Measurements from ENCODE around the gene CHMP4A.
"Not testable (repeated sequence)": the region's sequence is repeated elsewhere in the genome, so short reads cannot be mapped to it uniquely, and the experiment has no call there.

CHMP4A gene

DNA sequence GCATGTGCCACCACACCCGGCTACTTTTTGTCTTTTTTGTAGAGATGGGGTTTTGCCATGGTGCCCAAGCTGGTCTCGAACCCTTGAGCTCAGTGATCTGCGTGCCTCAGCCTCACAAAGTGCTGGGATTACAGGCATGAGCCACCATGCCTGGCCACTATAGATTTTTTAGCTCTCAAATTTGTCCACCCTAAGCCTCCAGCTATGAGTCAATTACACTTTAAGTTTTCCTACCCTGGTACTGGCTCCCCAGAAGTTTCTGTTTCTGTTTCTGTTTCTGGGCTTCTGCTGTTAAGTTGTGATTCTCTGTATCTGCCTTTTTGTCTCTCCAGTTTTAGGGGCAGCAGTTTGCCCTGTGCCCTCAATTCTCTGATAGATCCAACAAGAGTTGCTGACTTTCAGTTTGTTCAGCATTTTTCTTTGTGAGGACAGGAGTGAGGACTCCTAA is 33.5 kb upstream of the CHMP4A start:
- DNase-seq, result no peak

DNA sequence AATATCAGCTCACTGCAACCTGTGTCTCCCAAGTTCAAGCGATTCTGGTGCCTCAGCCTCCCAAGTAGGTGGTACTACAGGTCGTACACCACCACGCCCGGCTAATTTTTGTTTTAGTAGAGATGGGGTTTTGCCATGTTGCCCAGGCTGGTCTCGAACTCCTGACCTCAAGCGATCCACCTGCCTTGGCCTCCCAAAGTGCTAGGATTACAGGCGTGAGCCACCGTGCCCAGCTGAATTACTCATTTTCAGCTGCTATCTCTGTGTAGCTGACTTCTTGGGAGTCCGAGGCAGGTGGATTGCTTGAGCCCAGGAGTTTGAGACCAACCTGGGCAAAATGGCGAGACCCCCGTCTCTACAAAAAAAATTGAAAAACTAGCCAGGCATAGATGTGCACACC is 32.1 kb upstream of the CHMP4A start:
- not testable (repeated sequence) for DNase-seq

DNA sequence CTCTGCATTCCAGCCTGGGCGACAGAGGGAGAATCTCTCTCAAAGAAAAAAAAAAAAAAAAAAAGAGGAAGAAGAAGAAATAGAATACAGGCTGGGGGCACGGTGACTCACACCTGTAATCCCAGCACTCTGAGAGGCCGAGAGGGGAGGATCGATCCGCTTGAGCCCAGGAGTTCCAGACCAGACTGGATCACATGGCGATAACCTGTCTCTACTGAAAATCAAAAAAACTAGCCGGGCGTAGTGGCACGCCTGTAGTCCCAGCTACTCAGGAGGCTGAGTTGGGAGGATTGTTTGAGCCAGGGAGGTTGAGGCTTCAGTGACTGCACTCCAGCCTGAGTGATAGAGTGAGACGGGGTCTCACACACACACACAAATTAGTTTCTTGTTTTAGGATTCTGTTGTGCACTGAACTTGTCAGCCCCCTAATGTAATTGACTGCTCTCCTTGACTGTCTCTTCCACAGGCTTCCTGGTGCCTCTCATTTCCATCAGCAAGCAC is 30.1 kb upstream of the CHMP4A start:
- no peak for DNase-seq

DNA sequence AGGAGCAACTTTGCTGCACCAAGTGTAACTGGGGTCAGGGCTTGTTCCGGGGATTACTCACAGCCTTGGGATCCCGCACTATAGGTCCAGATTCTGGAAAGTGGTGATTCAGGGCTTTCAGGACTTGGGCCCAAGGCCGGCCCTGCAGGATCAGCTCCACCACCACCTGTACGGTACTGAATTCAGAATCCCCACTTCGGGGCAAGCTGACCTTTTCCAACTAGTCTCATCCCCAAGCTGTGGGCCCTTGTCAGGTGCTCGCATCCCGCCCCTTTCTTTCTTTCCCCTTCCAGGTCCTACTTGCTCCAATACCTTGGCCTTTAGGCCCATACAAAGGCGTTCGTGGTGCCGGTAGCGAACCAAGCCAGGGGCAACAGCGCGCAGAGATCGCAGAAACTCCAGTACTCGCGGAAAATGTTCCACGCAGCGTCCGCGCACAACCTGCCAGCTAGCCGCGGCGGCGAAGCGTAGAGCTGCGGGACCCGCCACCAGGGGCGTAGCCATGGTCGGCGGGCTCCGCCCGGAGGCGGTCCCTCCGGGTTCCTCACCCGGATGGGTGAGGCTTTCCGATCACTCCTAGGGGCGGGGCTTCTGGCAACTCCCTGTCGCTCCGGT is 28.6 kb upstream of the CHMP4A start:
- peak; percentile 93 for DNase-seq

DNA sequence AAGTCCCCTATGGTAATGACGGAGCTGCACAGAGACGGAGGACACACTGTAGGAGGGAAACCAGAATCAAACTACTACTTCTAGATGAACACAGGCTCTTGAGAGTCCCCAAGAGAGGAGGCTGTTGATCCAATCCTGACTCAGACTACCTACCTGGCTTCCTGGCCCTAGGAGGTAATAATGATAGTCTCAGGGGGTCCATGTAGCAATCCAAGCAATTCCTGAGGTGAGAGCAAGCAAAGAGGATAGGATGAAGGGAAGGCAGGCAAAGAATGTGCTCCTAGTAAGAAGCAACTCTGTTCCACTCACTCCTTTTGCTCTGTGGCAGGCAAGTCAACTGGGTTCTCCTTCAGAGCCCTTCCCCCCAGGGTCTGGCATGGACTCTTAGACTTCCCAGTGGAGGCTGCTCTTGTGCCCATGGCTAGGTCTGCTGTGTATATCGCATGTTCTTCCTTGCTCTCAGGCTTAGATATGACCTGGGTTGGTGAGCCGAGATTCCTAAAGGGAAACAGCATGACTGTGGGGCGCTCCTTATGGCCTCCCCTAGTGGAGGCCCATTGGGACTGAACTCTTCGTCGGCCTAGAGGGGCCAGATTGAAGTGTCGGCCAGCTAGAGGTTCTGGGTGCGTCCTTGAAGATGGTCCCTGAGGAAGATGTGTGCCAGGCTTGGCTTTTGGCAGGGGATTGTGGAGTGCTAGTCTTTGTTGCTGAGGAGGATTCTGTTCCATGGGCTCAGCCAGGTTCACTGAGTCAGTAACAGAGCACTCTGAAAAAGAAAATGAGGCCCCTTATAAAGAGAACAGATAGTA is 27.0 kb upstream of the CHMP4A start:
- no peak for DNase-seq

DNA sequence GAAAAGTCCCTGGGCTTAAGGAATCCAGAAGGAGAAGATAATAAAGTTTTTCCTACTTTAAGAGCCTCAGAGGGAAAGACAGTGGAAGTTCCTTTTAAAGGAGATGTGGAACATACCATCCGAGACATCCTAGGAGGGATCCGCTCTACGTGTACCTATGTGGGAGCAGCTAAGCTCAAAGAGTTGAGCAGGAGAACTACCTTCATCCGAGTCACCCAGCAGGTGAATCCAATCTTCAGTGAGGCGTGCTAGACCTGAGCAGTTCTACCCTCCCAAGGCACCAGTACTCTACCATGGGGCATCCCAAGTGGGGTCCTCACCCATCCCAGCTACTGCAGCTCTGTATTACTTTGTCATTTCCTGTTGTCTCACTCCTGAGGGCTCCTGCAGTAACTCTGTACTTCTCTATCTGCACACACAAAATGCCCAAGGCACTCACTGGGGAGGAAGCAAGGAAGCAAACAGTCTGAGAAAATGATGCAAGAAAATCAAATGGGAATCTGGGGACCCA is 25.3 kb upstream of the CHMP4A start:
- no peak for DNase-seq

DNA sequence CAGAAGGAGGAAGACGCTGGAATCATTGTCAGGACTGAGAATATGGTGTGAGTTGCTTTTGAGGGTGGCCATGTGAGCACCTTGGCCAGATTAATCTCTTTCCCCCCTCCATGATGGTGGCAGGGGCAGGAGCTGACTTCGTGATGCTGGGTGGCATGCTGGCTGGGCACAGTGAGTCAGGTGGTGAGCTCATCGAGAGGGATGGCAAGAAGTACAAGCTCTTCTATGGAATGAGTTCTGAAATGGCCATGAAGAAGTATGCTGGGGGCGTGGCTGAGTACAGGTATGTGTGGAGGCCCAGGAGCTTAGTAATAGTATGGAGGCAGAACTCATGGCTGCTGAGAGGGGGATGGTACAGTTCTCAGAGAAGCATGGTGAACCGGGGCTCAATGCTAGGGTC is 24.8 kb upstream of the CHMP4A start:
- DNase-seq, result no peak

DNA sequence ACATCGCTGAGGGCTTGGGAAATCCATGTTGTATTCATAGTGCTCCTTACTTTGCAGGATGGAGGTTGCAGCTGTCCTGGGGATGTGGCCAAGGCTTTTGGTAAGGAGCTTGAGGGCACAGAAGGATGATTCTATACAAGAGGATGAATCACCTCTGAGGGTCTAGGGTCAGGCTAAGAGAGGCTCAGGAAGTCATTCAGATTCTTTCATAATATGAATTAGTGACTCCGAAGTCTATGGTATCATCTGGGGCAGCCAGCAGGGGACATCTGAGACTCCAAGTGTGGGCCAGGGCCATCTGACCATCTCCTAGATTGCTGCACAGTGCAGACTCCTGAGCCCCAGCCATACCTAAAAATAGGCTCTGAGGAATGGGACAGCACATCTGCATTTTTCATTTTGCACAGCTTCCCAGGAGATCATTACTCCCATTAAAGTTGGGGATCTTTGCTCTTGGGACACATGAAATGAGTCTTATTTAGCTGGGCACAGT is 24.2 kb upstream of the CHMP4A start:
- DNase-seq, result no peak

DNA sequence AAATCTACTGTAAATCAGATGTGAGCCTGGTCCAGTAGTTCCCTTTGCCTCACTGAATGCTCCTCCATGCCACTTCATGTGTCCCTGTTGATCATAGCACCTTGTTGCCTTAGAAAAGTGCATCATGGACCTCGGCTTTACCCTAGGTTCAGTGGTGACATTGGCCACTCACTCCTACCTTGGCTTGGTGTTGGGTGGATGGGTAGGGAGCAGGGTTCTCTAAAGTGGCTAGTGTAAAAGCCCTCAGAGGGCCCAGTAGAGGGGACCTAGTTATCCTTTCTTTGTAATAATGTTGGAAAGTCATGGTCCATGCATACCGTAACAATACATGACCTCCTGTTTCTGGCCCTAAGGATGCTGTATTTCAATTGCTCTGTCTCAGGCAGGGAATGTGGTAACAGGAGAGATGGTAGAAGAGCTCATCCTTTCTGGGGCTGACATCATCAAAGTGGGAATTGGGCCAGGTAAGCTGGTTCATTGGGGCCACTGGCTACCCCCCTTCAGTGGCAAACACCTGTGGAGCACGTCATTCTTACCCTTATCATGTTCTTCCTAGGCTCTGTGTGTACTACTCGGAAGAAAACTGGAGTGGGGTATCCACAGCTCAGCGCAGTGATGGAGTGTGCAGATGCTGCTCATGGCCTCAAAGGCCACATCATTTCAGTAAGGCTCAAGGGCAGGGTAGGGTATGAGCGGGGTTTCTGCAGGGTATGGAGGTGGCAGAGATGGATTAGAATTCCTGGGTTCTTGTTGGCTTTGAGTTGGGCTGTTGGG is 23.6 kb upstream of the CHMP4A start:
- no peak for DNase-seq

DNA sequence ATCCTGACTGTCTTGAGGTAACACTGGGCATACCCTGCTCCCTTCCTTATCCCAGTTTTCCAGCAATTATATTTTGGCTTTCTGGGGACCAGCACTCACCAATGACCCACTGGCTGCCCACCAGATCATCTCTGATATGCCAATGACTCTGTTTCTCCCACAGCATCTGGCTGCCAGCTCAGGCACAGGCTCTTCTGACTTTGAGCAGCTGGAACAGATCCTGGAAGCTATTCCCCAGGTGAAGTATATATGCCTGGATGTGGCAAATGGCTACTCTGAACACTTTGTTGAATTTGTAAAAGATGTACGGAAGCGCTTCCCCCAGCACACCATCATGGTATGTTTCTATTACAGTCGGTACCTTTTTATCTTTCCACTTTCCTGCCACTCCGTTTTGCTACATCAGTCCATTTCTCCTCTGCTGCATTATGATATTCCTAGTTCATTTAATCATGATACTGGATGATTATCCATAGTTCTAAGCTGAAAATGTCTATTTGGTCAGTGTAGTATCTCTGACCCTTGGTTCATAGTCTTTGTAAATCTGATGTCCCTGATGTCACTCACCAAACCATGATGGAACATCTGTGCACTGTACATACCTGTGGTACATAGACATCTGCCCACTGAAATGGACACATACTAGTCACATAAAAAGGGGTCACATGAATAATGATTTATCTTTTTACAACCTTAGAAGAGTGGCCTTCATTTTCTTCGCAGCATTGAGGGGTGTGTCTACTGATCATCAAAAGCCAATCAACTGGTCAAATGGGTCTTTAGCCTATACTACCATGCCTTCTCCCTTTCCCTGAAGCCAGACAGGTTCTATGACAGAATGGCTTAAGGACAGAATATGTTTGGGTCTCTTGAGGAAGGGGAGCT is 22.8 kb upstream of the CHMP4A start:
- no peak for DNase-seq

DNA sequence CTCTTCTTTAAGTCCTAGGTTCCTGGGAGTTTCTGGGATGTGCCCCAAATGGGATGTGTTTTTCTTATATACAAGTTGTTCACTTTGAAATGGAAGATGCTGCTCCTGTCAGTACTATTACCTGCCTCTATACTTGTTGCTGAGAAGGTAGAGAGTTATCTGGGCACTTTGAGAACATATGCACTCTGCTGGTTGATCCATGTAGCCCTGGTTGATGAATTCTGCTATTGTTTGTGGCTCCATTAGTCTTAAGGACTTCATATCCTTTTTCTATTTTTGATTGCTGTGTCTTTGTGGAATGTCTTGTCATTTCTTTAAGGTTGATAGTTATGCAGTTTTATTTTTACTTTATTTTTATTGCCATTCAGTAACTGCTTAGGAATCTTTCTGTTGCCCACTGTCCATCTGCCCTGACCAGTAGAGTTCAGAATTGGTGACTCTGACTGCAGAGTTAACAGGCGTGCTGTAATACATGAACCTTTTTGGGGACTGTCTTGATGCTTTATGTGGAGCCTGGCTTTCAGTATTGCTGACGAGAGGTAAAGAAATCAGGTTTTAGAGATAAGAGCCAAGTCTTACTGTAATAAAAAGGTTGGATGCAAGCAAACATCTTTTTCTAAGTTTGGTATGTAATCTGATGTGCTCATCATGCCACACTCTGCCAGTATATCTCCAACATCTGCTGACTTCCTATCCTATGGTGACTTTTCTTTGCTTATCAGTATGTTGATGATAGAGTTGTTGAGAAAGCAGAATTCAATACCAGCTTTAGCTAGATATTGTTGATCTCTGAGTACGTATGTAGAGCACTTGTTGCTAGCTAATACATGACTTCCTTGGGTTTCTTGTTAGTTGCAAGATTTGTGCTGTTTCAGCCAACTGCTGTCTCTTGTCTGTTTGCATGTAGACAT is 21.1 kb upstream of the CHMP4A start:
- no peak for DNase-seq

DNA sequence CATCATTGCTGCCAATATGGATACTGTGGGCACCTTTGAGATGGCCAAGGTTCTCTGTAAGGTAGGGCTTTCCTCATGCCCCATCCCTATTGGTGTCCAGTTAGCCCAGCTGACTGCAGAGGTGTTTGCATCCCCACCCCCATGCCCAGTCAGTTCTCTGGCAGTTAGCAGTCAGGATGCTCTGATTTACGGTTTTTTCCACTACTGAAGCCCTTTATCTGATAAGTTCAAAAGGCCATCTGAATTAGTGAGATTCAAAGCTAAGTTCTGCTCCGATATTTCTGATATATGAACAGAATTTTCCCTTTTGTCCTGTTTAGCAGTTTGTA is 20.2 kb upstream of the CHMP4A start:
- no peak for DNase-seq

DNA sequence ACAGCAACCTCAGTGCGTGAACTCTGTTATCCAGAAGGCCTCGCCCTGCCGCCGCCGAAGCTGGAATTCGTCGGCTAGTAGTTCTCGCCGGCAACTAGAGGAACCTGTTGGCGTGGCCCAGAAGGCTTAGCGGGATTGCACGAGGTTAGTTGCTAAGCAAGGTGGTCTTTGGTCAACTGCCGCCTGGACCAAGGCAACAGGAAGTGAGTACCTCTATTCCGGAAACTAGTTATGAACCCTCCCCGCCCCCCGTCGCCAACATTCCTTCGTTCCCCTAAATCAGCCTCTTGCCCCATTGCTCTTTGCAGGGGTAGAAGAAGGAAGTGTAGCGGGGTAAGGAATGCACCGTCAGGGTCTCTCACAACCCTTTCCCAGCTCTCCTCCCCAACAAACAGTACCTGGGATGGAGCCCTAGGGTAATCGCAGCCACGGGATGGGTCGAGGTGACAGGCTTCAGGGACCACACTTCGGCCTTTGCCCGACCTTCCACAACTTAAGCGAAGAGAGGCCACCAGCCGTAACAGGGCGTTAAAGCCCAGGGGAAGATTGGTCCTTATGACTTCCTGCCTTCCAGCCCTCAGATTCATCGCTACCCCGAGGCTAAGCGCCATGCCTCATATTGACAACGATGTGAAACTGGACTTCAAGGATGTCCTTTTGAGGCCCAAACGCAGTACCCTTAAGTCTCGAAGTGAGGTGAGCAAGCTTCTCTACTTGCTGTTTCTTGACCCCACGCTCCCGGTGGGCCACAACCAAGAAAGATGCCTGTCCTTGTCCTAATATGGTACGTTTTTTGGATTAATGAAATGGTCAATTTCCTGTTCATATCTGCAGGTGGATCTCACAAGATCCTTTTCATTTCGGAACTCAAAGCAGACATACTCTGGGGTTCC is 19.6 kb upstream of the CHMP4A start, which contains the start of gene GMPR2:
Gene GMPR2 (plus strand): TSS at position 285 of the 893 bp plus-strand sequence. CDS start 325 bp downstream, at position 610.
- no peak for DNase-seq

DNA sequence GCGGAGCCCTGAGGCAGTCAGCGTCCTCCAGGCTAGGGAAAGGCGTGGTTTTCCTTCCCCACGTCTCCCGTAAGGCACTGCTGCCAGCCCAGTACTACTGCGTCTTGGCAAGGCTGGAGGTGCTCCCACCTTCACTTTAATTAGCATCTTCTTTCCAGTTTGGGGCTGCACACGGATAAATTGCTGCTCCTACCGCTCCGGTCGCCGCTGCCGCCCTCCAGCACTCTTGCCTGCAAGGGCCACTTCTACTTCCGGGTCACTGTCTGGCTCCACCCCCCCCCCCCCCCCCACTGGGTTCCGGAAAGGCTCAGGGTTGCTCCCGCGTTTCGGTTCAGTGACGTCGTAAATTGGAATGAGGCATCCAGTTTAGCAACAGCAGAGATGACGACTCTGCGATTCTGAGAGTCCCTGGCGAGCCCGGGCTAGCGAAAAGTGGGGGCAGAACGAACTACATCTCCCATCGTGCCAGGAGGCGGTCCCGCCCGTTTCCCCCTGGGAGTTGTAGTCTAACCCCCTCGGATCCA is 18.9 kb upstream of the CHMP4A start, which contains the start of gene NEDD8:
Gene NEDD8 (minus strand): TSS at position 247 of the 524 bp plus-strand sequence. CDS start 100 bp downstream, at position 147.
- peak; percentile 90 for DNase-seq

DNA sequence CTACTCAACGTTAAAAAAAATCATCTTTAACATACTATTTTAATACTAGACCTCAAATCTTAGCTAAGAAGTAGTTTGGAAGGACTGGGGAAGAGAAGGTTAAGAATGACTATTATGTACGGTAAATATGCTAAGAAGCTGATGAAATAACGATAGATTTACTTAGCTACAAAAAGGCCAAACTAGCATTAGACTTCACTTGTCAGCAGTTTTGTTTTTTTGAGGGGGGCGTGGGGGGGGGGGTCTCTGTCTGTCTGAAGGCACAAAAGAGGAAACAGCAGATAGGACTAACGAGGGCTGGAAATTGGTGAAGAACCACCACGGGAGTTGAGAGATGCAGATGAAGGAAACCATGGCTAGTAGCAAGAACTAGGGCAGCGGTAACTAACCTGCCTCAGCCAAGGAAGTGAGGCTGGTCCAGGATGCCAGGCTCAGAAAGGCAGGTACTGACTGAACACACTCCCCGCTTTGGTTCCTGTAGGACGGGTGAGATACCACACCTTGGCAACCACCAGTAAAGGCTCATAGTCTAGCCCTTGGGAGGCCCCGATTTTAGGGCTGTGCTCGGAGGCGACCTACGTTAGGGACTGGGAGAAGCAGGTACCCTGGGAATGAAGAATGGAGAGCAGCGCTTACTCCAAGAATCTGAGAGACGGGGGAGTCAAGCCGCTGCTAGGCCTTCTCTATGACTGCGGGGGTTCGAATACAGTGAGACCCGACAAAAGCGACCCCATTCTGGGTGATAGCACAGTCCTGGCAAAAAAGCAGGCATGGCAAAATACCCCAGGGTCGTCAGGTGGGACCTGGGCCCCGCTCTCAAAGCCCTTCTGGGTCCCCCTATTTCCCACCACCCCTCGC is 18.2 kb upstream of the CHMP4A start:
- DNase-seq, result no peak

DNA sequence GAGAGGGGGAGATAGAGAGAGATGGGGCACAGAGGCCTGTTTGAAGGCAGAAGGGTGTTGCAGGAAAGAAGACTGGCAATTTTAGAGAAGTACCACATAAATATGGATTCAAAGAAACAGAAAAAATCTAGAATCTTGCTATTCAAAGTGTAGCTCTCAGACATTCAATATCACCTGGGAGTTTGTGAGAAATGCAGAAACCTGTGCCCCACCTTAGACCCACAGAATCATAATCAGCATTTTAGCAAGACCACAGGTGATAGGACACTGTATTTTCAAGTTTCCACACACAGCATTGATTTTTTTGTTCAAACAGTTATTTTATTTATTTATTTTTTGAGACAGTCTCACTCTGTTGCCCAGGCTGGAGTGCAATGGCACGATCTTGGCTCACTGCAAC is 15.6 kb upstream of the CHMP4A start:
- no peak for DNase-seq

DNA sequence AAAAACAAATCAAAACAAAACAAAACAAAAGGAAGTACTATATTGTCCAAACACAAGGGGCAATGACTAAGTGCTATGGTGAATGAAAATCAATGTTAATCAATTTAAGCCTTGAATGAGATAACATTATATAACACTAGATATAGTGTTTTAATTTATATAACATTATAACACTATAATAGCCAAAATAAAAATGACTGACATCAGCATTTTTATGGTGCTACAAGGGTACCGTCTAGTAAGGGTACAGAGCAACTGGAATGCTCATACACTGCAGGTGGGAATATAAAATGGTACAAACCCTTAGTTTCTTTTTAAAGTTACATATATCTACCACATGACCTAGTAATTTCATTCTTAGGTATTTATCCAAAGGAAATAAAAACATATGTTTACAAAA is 13.2 kb upstream of the CHMP4A start:
- no peak for DNase-seq

DNA sequence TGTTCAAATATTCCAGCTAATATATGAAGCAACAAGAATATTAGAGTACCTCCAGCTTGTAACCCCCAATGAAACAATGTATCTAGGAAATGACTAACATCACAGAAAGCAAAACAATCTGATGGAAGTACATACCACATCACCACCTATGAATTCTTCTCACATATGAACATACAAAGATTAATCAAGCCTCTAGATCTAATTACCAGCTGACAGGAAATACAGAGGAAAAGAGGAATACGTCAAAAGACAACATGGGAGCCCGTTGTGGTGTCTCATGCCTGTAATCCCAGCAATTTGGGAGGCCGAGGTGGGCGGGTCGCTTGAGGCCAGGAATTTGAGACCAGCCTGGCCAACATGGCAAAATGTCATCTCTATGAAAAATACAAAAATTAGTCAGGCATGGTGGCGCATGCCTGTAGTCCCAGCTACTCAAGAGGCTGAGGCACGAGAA is 11.4 kb upstream of the CHMP4A start:
- DNase-seq, result no peak

All from T1000 (cell line).